Measurements from ENCODE around the gene DHRS4L2.
"Not testable (repeated sequence)": the region's sequence is repeated elsewhere in the genome, so short reads cannot be mapped to it uniquely, and the experiment has no call there.

DNA sequence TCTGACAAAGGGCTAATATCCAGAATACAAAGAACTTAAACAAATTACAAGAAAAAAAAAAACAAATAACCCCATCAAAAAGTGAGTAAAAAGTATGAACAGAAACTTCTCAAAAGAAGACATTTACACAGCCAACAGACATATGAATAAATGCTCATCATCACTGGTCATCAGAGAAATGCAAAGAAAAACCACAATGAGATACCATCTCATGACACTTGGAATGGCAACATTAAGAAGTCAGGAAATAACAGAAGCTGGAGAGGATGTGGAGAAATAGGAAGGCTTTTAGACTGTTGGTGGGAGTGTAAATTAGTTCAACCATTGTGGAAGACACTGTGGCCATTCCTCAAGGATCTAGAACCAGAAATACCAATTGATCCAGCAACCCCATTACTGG is 30.2 kb downstream of the DHRS4L2 start:
- not testable (repeated sequence) for TF ChIP-seq POLR2A (IDR thresholded peaks at IDR 0.05; ENCODE audit: low read depth, low read length); FOS (IDR thresholded peaks at IDR 0.05; ENCODE audit: low read depth, low read length); RAD21 (IDR thresholded peaks at IDR 0.05; ENCODE audit: low read length)
